NCI-H2107 treated with DMSO at 0.1 percent for 48 hours (cell line): Measurements from ENCODE around the gene MNDA.
"Not testable (repeated sequence)": the region's sequence is repeated elsewhere in the genome, so short reads cannot be mapped to it uniquely, and the experiment has no call there.

ENCODE experiments used
- DNase-seq: peaks from one replicate; lab custom pipeline; 2025; ENCODE audit not compliant: unreplicated experiment; lab: John Stamatoyannopoulos, UW

MNDA gene

GRCh38 chr1:158836038-158836437 is 4.9 kb downstream of the MNDA start:
- DNase-seq = no peak

GRCh38 chr1:158838660-158839059 is 7.5 kb downstream of the MNDA start:
- no peak for DNase-seq

GRCh38 chr1:158839566-158839965 is 8.4 kb downstream of the MNDA start:
- DNase-seq = no peak

GRCh38 chr1:158840236-158840635 is 9.1 kb downstream of the MNDA start:
- no peak for DNase-seq

- no peak for DNase-seq
These were observed 33.4 kb downstream of the MNDA start for GRCh38 chr1:158864595-158864994.

- not testable (repeated sequence) for DNase-seq
These were observed 39.3 kb downstream of the MNDA start for GRCh38 chr1:158870438-158870837.

- no peak for DNase-seq
These were observed 42.0 kb downstream of the MNDA start for GRCh38 chr1:158873141-158873540.

- no peak for DNase-seq
These were observed 62.5 kb downstream of the MNDA start for GRCh38 chr1:158893654-158894053.

- DNase-seq = no peak
These were observed 67.6 kb downstream of the MNDA start for GRCh38 chr1:158898722-158899121.
